ENCODE data around the gene VGLL3. TPM values are rescaled to one million over a fixed set of nuclear protein-coding genes. Genes with fewer than 3 reads are reported as not detected.

VGLL3 gene
- total RNA-seq, 1 donor from 2014 or later: 40.6 TPM

DNA sequence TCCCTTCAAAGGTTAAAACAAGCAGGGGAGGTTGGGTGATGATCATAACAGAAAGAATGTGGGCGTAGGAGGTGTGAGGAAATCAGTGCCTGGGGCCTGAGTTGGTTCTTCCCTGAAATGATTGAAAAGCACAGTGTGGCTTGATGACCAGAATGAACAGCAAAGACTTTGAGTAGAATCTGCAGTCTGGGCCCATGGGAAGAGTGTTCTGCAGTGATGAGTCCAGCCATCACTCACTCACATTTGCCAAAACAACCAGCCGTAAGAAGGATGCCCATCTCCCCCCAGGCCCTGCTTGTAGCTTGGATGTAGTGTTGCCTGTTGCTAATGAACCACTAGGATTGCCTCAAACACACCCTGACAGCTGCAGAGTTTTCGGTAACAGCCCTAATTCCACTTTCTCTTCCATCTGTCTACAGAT lies 67.9 kb downstream of the VGLL3 start:
- TF ChIP-seq CTCF (IDR thresholded peaks at IDR 0.05; ENCODE audit: insufficient read depth, low read length, poor library complexity, severe bottlenecking): no peak
- no peaks in the 10 kb centered on the region for H3K36me3 ChIP-seq (ENCODE audit: control insufficient read depth, insufficient read depth, low read length)
- no peaks in the 10 kb centered on the region for H3K27me3 ChIP-seq (ENCODE audit: control insufficient read depth, insufficient read depth, low read length)
- H3K4me3 ChIP-seq (ENCODE audit: low read depth, low read length): no peak overlapping the region
- DNase-seq (ENCODE audit: low read depth): no peak

DNA sequence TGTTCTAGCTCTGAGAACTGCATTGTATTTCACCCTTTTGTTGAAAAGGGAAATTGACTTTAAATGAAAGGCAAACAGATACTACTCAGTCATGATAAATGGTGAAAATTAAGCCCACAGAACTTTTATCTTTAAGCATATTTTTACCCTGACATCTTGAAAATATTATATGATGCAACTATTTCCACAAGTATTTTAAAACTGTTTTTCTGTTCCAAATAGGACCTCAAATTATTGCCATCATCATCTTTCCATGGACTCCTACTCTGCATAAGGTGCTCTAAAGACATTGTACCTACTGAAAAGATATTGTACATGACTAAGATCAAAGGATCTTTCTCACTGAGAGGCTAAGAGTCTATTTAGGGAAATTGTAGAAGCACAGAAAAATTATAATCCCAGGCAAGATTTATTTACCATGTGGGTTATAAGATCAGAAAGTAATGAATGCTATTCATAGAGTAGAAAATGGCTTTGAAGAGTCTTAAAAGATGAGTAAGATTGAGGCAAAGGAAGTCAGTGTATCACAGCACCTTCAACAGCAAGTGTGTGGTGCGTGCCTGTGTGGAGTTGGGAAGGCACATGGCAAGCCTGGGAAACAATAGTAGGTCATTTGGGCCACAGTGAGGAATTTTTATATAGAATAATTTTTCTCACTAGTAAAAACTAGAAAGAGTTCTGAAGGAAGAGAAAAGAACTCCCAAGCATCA lies 68.8 kb downstream of the VGLL3 start:
- no peak for DNase-seq (ENCODE audit: low read depth)
- no peaks in the 10 kb centered on the region for H3K36me3 ChIP-seq (ENCODE audit: control insufficient read depth, insufficient read depth, low read length)
- H3K4me3 ChIP-seq (ENCODE audit: low read depth, low read length): no peak overlapping the region
- TF ChIP-seq CTCF (IDR thresholded peaks at IDR 0.05; ENCODE audit: insufficient read depth, low read length, poor library complexity, severe bottlenecking): no peak
- H3K27me3 ChIP-seq (ENCODE audit: control insufficient read depth, insufficient read depth, low read length): no peaks in the 10 kb centered on the region

- Histone ChIP-seq H3K27me3 (ENCODE audit: control insufficient read depth, insufficient read depth, low read length) (no peaks in the 10 kb centered on the region), H3K4me3 (ENCODE audit: low read depth, low read length) (no peak overlapping the region), H3K36me3 (ENCODE audit: control insufficient read depth, insufficient read depth, low read length) (no peaks in the 10 kb centered on the region)
- TF ChIP-seq CTCF (IDR thresholded peaks at IDR 0.05; ENCODE audit: insufficient read depth, low read length, poor library complexity, severe bottlenecking): no peak
- no peak for DNase-seq (ENCODE audit: low read depth)
Measured at GRCh38 chr3:86914670-86915069, 76.3 kb downstream of the VGLL3 start.

GRCh38 chr3:86913160-86913559 lies 77.8 kb downstream of the VGLL3 start:
- no peak for TF ChIP-seq CTCF (IDR thresholded peaks at IDR 0.05; ENCODE audit: insufficient read depth, low read length, poor library complexity, severe bottlenecking)
- H3K4me3 ChIP-seq (ENCODE audit: low read depth, low read length): no peak overlapping the region
- no peaks in the 10 kb centered on the region for H3K36me3 ChIP-seq (ENCODE audit: control insufficient read depth, insufficient read depth, low read length)
- no peaks in the 10 kb centered on the region for H3K27me3 ChIP-seq (ENCODE audit: control insufficient read depth, insufficient read depth, low read length)
- DNase-seq (ENCODE audit: low read depth): no peak

DNA sequence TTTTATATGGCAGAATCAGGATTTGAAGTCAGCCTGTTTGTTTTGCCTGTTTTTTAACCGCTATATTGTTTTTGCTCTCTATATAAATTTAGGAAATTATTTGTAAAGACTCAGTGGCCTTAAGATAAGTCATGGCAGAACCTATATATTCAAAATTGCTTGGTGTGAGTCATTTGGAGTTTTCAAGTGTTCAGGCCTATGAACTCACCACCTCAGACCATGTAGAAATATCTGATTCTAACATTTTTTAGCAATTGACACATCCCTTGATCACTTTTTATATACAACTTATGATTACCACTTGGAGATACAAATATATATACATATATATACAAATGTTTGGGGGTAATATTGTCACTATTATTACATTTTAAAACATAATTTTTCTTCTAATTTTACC lies 95.7 kb downstream of the VGLL3 start:
- Histone ChIP-seq H3K27me3 (ENCODE audit: control insufficient read depth, insufficient read depth, low read length) (no peaks in the 10 kb centered on the region), H3K36me3 (ENCODE audit: control insufficient read depth, insufficient read depth, low read length) (no peaks in the 10 kb centered on the region), H3K4me3 (ENCODE audit: low read depth, low read length) (no peak overlapping the region)
- no peak for TF ChIP-seq CTCF (IDR thresholded peaks at IDR 0.05; ENCODE audit: insufficient read depth, low read length, poor library complexity, severe bottlenecking)
- DNase-seq (ENCODE audit: low read depth): no peak

Measured in kidney epithelial cell (primary cell).